Fibroblast of skin of scalp (primary cell): ENCODE measurements around the gene LACTBL1.

Source experiments
- DNase-seq: peaks from one replicate; pipeline ENCODE4 v3.0.0-alpha.2; 2013

The LACTBL1 gene

DNA sequence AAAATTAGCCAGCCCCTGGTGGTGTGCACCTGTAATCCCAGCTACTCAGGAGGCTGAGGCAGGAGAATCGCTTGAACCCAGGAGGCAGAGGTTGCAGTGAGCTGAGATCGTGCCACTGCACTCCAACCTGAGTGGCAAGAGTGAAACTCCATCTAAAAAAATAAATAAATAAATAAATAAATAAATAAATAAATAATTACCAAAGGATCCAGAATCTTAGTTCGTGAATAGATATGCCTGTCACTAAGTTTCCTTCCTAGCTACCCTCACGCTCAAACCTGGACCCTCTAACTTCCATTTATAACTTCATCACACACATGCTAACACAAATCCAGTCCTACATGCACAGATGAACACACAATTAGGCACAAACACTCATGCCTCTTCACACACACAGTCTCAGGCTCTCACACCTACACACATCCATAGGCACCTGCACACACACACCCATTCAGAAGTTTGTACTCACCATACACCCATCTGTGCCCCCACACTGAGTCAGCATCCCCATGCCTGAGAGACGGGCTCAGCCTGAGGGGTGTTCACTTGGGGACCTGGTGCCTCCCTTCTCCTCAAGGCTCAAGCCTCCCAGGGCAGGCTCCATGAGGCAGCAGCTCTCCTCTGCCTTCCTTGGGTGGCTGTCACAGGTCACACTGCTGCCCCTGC, 61.5 kb downstream of the LACTBL1 start:
- no peak for DNase-seq

DNA sequence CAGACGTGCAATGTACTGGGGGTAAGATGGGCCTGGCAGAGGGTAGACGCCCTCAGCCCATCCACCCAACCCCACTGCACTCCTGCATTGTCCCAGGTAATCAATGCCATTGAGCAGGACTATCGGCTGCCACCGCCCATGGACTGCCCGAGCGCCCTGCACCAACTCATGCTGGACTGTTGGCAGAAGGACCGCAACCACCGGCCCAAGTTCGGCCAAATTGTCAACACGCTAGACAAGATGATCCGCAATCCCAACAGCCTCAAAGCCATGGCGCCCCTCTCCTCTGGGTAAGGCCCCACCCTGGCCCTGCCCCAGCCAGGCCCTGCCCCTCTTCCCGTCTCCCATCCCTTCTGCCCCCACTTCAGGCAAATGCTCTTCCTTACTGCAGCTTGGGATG, 62.4 kb downstream of the LACTBL1 start:
- no peak for DNase-seq

DNA sequence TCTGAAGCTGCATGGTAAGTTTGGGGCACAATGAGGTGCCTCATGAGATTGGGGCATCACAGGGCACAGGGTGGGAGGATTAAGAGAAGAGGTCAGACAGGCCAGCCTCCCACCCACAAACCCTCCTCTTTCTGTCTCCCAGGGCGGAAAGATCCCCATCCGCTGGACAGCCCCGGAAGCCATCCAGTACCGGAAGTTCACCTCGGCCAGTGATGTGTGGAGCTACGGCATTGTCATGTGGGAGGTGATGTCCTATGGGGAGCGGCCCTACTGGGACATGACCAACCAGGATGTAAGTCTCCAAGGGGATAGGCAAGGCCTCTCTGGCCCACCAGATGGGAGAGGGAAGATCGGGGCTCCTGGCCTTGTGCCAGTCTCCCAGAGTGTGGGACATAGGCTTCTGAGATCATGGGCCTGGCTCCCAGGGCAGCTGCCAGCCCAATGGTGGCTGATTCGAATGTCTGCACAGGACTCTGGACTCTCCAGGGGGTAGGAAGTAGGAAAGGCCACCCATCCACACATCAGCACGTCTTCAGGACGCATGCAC, 63.7 kb downstream of the LACTBL1 start:
- no peak for DNase-seq

DNA sequence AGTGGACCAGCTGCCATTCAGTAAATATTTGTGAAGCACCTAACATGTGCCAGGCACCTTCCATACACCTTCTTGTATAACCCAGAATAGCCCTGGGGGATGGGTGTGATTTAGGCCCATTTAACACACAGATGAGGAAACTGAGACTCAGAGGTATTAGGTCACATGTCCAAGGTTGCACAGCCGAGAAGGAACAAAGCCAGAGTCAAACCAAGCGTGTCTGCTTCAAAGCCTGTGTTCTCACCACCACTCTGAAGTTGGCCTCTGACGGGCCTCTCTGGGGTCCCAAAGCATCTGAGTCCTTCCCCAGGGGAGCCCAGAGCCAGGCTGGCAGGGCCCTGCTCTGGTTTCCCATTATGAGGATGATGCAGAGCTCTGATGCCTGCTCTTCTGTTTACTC, 65.1 kb downstream of the LACTBL1 start:
- DNase-seq = no peak

DNA sequence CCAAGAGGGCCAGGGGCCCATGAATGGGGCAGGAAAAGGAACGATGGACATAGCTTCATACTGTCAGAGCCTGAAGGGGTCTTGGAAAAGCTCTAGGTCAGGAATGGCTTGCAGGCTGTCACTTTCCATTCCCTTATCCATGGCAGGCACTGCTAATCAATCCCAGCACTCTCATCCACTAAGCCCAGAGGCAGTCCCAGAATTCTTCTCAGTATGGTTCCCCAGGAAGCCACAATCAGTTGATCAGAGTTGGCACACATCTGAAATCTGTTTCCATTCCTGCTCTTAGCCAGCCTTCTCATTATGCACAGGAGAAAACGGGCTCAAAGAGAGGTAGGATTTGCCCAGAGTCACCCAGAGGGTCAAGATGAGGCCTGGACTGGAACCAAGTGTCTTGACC, 65.7 kb downstream of the LACTBL1 start:
- DNase-seq = no peak

DNA sequence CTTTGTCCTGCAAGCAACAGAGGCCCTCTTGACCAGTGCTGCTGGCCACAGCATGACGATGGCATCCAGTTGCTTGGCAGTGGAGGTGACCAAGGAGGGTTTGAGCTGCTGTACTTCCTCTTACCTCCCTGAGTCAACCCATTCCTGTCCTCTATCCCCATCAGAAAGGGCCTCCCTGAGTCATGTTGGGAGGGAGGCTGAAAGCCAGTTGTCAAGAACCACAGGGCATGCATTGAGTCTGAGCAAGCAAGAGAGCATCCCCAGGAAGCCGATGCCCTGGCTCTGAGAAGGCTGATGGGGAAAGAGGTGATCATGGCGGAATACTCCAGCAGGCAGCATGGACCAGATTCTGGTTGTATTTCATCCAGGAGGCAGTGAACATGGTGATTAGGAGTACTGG, 69.6 kb downstream of the LACTBL1 start:
- DNase-seq = peak; percentile 19
